ENCODE data around the gene KIRREL3. TPM values are rescaled to one million over a fixed set of nuclear protein-coding genes. Genes with fewer than 3 reads are reported as not detected.

Gene KIRREL3
- polyA plus RNA-seq, 1 donor (not counting 4 experiments of a cell fraction or from before 2014, with no cell fraction given): 0.04 TPM

DNA sequence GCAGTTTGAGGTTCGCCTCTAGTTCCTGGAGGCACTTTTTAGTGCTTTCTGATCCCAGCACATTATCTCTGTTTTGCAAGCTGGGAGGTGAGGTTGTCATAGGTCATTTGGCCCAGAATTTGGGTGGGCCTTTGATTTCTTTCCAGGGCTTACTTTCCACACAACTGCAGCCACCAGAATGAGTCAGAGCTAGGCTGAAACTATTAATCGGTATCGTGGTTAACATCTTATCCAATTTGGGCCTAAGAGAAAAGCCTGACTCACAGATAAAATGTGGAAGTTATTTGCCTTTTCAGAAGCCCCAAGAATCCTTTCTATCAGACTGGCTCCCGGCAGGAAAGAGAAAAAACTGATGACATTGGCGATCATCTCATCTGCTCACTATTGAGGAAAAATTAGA is 166.4 kb downstream of the KIRREL3 start:
- Histone ChIP-seq H3K4me1 (ENCODE audit: control insufficient read depth, extremely low read depth, insufficient read depth, low read length) (no peaks in the 10 kb centered on the region), H3K9me1 (ENCODE audit: control insufficient read depth, extremely low read depth, insufficient read depth, low read length) (no peaks in the 10 kb centered on the region), H3K27me3 (ENCODE audit: control insufficient read depth, extremely low read depth, insufficient read depth, low read length) (no peaks in the 10 kb centered on the region), H3K27ac (ENCODE audit: control insufficient read depth, insufficient read depth, low read length) (no peak overlapping the region), H3K36me3 (ENCODE audit: control insufficient read depth in 2 of 2, extremely low read depth in 1 of 2, insufficient read depth in 2 of 2, low read length in 2 of 2) (no peaks in the 10 kb centered on the region), H3K79me2 (ENCODE audit: control insufficient read depth, insufficient read depth, low read length) (no peaks in the 10 kb centered on the region), H3K4me3 (ENCODE audit: control insufficient read depth in 2 of 3, extremely low read depth in 1 of 3, insufficient read depth in 2 of 3, low read depth in 1 of 3, low read length in 3 of 3) (no peak overlapping the region), H4K20me1 (ENCODE audit: control insufficient read depth, extremely low read depth, insufficient read depth, low read length) (no peaks in the 10 kb centered on the region), H3K9me3 (ENCODE audit: control insufficient read depth, low read depth, low read length) (no peaks in the 10 kb centered on the region), H3K9ac (ENCODE audit: control insufficient read depth, extremely low read depth, insufficient read depth, low read length) (no peak overlapping the region), H3K4me2 (ENCODE audit: control insufficient read depth, extremely low read depth, insufficient read depth, low read depth, low read length) (no peak overlapping the region), H2AFZ (ENCODE audit: control insufficient read depth, low read length) (no peak overlapping the region)
- DNase-seq (ENCODE audit: low read depth, low spot score) (no peak), FAIRE-seq (no peak)
- TF ChIP-seq, protein P1, sequence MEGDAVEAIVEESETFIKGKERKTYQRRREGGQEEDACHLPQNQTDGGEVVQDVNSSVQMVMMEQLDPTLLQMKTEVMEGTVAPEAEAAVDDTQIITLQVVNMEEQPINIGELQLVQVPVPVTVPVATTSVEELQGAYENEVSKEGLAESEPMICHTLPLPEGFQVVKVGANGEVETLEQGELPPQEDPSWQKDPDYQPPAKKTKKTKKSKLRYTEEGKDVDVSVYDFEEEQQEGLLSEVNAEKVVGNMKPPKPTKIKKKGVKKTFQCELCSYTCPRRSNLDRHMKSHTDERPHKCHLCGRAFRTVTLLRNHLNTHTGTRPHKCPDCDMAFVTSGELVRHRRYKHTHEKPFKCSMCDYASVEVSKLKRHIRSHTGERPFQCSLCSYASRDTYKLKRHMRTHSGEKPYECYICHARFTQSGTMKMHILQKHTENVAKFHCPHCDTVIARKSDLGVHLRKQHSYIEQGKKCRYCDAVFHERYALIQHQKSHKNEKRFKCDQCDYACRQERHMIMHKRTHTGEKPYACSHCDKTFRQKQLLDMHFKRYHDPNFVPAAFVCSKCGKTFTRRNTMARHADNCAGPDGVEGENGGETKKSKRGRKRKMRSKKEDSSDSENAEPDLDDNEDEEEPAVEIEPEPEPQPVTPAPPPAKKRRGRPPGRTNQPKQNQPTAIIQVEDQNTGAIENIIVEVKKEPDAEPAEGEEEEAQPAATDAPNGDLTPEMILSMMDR (optimal IDR thresholded peaks at IDR 0.05 in 1 of 3, IDR thresholded peaks at IDR 0.05 in 1 of 3, conservative IDR thresholded peaks at IDR 0.05 in 1 of 3; ENCODE audit: extremely low read depth in 1 of 3, insufficient read depth in 2 of 3, low read length in 3 of 3): no peak
- TF ChIP-seq EZH2 (IDR thresholded peaks at IDR 0.05; ENCODE audit: low read length): no peak
- dilution Hi-C loops (cut with MboI; ENCODE audit: extremely low pct_ligation_motif_present, low sequenced_read_pairs): no loop called here

DNA sequence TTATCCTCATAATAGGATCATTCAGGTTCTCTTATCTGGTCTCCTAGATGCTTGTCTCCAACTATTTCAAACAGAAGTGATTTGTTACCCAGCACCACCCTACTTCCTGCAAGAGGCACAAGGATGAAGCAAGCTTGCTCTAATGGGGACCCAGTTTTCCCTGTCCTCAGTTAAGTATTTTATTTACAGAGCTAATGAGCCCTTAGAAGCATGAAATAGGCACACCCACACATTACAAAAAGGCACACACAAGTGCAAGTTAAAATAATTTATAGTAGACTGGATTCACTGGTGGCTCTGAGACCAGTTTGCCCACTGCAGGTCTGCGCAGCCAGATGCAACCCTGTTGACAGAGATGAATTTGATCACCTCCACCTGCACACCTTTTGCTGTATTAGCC is 167.5 kb downstream of the KIRREL3 start:
- no peaks in the 10 kb centered on the region for H4K20me1 ChIP-seq (ENCODE audit: control insufficient read depth, extremely low read depth, insufficient read depth, low read length)
- H3K36me3 ChIP-seq (ENCODE audit: control insufficient read depth in 2 of 2, extremely low read depth in 1 of 2, insufficient read depth in 2 of 2, low read length in 2 of 2): no peaks in the 10 kb centered on the region
- no peaks in the 10 kb centered on the region for H3K4me1 ChIP-seq (ENCODE audit: control insufficient read depth, extremely low read depth, insufficient read depth, low read length)
- no peak for DNase-seq (ENCODE audit: low read depth, low spot score)
- dilution Hi-C loops (cut with MboI; ENCODE audit: extremely low pct_ligation_motif_present, low sequenced_read_pairs): no loop called here
- H3K9me1 ChIP-seq (ENCODE audit: control insufficient read depth, extremely low read depth, insufficient read depth, low read length): no peaks in the 10 kb centered on the region
- H3K27ac ChIP-seq (ENCODE audit: control insufficient read depth, insufficient read depth, low read length): no peak overlapping the region
- no peak overlapping the region for H2AFZ ChIP-seq (ENCODE audit: control insufficient read depth, low read length)
- H3K79me2 ChIP-seq (ENCODE audit: control insufficient read depth, insufficient read depth, low read length): no peaks in the 10 kb centered on the region
- TF ChIP-seq, protein P1 (optimal IDR thresholded peaks at IDR 0.05 in 1 of 3, IDR thresholded peaks at IDR 0.05 in 1 of 3, conservative IDR thresholded peaks at IDR 0.05 in 1 of 3; ENCODE audit: extremely low read depth in 1 of 3, insufficient read depth in 2 of 3, low read length in 3 of 3): no peak
- no peak for TF ChIP-seq EZH2 (IDR thresholded peaks at IDR 0.05; ENCODE audit: low read length)
- no peak overlapping the region for H3K9ac ChIP-seq (ENCODE audit: control insufficient read depth, extremely low read depth, insufficient read depth, low read length)
- H3K9me3 ChIP-seq (ENCODE audit: control insufficient read depth, low read depth, low read length): no peaks in the 10 kb centered on the region
- H3K4me3 ChIP-seq (ENCODE audit: control insufficient read depth in 2 of 3, extremely low read depth in 1 of 3, insufficient read depth in 2 of 3, low read depth in 1 of 3, low read length in 3 of 3): no peak overlapping the region
- no peak overlapping the region for H3K4me2 ChIP-seq (ENCODE audit: control insufficient read depth, extremely low read depth, insufficient read depth, low read depth, low read length)
- FAIRE-seq: no peak
- no peaks in the 10 kb centered on the region for H3K27me3 ChIP-seq (ENCODE audit: control insufficient read depth, extremely low read depth, insufficient read depth, low read length)
